ENCODE measurements around the gene MACROD2. TPM values are rescaled to one million over a fixed set of nuclear protein-coding genes. Genes with fewer than 3 reads are reported as not detected.

The MACROD2 gene
- total RNA-seq, 1 donor: 1.7 TPM

- Histone ChIP-seq H3K9me3 (ENCODE audit: low read depth, low read length) (no peaks in the 10 kb centered on the region), H3K27me3 (ENCODE audit: insufficient read depth, low read length) (no peaks in the 10 kb centered on the region)
Observed at GRCh38 chr20:15599961-15600360, 1604.6 kb downstream of the MACROD2 start.

GRCh38 chr20:15600565-15600964, 1605.2 kb downstream of the MACROD2 start:
- Histone ChIP-seq H3K4me1 (ENCODE audit: insufficient read depth, low read length) (no peaks in the 10 kb centered on the region), H3K27me3 (ENCODE audit: insufficient read depth, low read length) (no peaks in the 10 kb centered on the region), H3K9me3 (ENCODE audit: low read depth, low read length) (no peaks in the 10 kb centered on the region), H3K4me3 (ENCODE audit: low read length) (no peak overlapping the region)

More at GRCh38 chr20:15599961-15600360, 1604.6 kb downstream of the MACROD2 start:
- H3K4me1 ChIP-seq (ENCODE audit: insufficient read depth, low read length): no peaks in the 10 kb centered on the region
- H3K4me3 ChIP-seq (ENCODE audit: low read length): no peak overlapping the region

- no peaks in the 10 kb centered on the region for H3K9me3 ChIP-seq (ENCODE audit: low read depth, low read length)
- H3K4me1 ChIP-seq (ENCODE audit: insufficient read depth, low read length): no peaks in the 10 kb centered on the region
- H3K27me3 ChIP-seq (ENCODE audit: insufficient read depth, low read length): no peaks in the 10 kb centered on the region
- H3K4me3 ChIP-seq (ENCODE audit: low read length): no peak overlapping the region
Observed at GRCh38 chr20:15603506-15603905, 1608.2 kb downstream of the MACROD2 start.

- H3K27me3 ChIP-seq (ENCODE audit: insufficient read depth, low read length): no peaks in the 10 kb centered on the region
- H3K9me3 ChIP-seq (ENCODE audit: low read depth, low read length): no peaks in the 10 kb centered on the region
- no peak overlapping the region for H3K4me3 ChIP-seq (ENCODE audit: low read length)
- no peaks in the 10 kb centered on the region for H3K4me1 ChIP-seq (ENCODE audit: insufficient read depth, low read length)
Observed at GRCh38 chr20:15603978-15604805, 1608.9 kb downstream of the MACROD2 start.

GRCh38 chr20:15609921-15610320, 1614.6 kb downstream of the MACROD2 start:
- Histone ChIP-seq H3K4me1 (ENCODE audit: insufficient read depth, low read length) (no peaks in the 10 kb centered on the region), H3K27me3 (ENCODE audit: insufficient read depth, low read length) (no peaks in the 10 kb centered on the region), H3K9me3 (ENCODE audit: low read depth, low read length) (no peaks in the 10 kb centered on the region), H3K4me3 (ENCODE audit: low read length) (no peak overlapping the region)

GRCh38 chr20:15610787-15611186, 1615.5 kb downstream of the MACROD2 start:
- Histone ChIP-seq H3K9me3 (ENCODE audit: low read depth, low read length) (no peaks in the 10 kb centered on the region), H3K4me3 (ENCODE audit: low read length) (no peak overlapping the region), H3K27me3 (ENCODE audit: insufficient read depth, low read length) (no peaks in the 10 kb centered on the region), H3K4me1 (ENCODE audit: insufficient read depth, low read length) (no peaks in the 10 kb centered on the region)

GRCh38 chr20:15611541-15611940, 1616.2 kb downstream of the MACROD2 start:
- no peak overlapping the region for H3K4me3 ChIP-seq (ENCODE audit: low read length)
- no peaks in the 10 kb centered on the region for H3K27me3 ChIP-seq (ENCODE audit: insufficient read depth, low read length)
- H3K9me3 ChIP-seq (ENCODE audit: low read depth, low read length): no peaks in the 10 kb centered on the region
- no peaks in the 10 kb centered on the region for H3K4me1 ChIP-seq (ENCODE audit: insufficient read depth, low read length)

GRCh38 chr20:15612198-15612597, 1616.9 kb downstream of the MACROD2 start:
- H3K27me3 ChIP-seq (ENCODE audit: insufficient read depth, low read length): no peaks in the 10 kb centered on the region
- no peak overlapping the region for H3K4me3 ChIP-seq (ENCODE audit: low read length)
- no peaks in the 10 kb centered on the region for H3K9me3 ChIP-seq (ENCODE audit: low read depth, low read length)
- H3K4me1 ChIP-seq (ENCODE audit: insufficient read depth, low read length): no peaks in the 10 kb centered on the region

GRCh38 chr20:15612769-15613168, 1617.5 kb downstream of the MACROD2 start:
- Histone ChIP-seq H3K9me3 (ENCODE audit: low read depth, low read length) (no peaks in the 10 kb centered on the region), H3K27me3 (ENCODE audit: insufficient read depth, low read length) (no peaks in the 10 kb centered on the region), H3K4me3 (ENCODE audit: low read length) (no peak overlapping the region), H3K4me1 (ENCODE audit: insufficient read depth, low read length) (no peaks in the 10 kb centered on the region)

- H3K4me1 ChIP-seq (ENCODE audit: insufficient read depth, low read length): no peaks in the 10 kb centered on the region
- H3K27me3 ChIP-seq (ENCODE audit: insufficient read depth, low read length): no peaks in the 10 kb centered on the region
- H3K9me3 ChIP-seq (ENCODE audit: low read depth, low read length): no peaks in the 10 kb centered on the region
- H3K4me3 ChIP-seq (ENCODE audit: low read length): no peak overlapping the region
Observed at GRCh38 chr20:15613530-15613929, 1618.2 kb downstream of the MACROD2 start.

- no peak overlapping the region for H3K4me3 ChIP-seq (ENCODE audit: low read length)
- H3K4me1 ChIP-seq (ENCODE audit: insufficient read depth, low read length): no peaks in the 10 kb centered on the region
- no peaks in the 10 kb centered on the region for H3K27me3 ChIP-seq (ENCODE audit: insufficient read depth, low read length)
- no peaks in the 10 kb centered on the region for H3K9me3 ChIP-seq (ENCODE audit: low read depth, low read length)
Observed at GRCh38 chr20:15616626-15617025, 1621.3 kb downstream of the MACROD2 start.

GRCh38 chr20:15618110-15618509, 1622.8 kb downstream of the MACROD2 start:
- Histone ChIP-seq H3K4me3 (ENCODE audit: low read length) (no peak overlapping the region), H3K9me3 (ENCODE audit: low read depth, low read length) (no peaks in the 10 kb centered on the region), H3K27me3 (ENCODE audit: insufficient read depth, low read length) (no peaks in the 10 kb centered on the region), H3K4me1 (ENCODE audit: insufficient read depth, low read length) (no peaks in the 10 kb centered on the region)

GRCh38 chr20:15618912-15619311, 1623.6 kb downstream of the MACROD2 start:
- H3K4me1 ChIP-seq (ENCODE audit: insufficient read depth, low read length): no peaks in the 10 kb centered on the region

GRCh38 chr20:15619341-15619740, 1624.0 kb downstream of the MACROD2 start:
- Histone ChIP-seq H3K27me3 (ENCODE audit: insufficient read depth, low read length) (no peaks in the 10 kb centered on the region), H3K4me1 (ENCODE audit: insufficient read depth, low read length) (no peaks in the 10 kb centered on the region), H3K9me3 (ENCODE audit: low read depth, low read length) (no peaks in the 10 kb centered on the region), H3K4me3 (ENCODE audit: low read length) (no peak overlapping the region)

More at GRCh38 chr20:15618912-15619311, 1623.6 kb downstream of the MACROD2 start:
- H3K9me3 ChIP-seq (ENCODE audit: low read depth, low read length): no peaks in the 10 kb centered on the region
- H3K4me3 ChIP-seq (ENCODE audit: low read length): no peak overlapping the region
- no peaks in the 10 kb centered on the region for H3K27me3 ChIP-seq (ENCODE audit: insufficient read depth, low read length)

GRCh38 chr20:15619816-15620215, 1624.5 kb downstream of the MACROD2 start:
- H3K4me1 ChIP-seq (ENCODE audit: insufficient read depth, low read length): no peaks in the 10 kb centered on the region
- H3K9me3 ChIP-seq (ENCODE audit: low read depth, low read length): no peaks in the 10 kb centered on the region
- H3K27me3 ChIP-seq (ENCODE audit: insufficient read depth, low read length): no peaks in the 10 kb centered on the region
- H3K4me3 ChIP-seq (ENCODE audit: low read length): no peak overlapping the region

- no peaks in the 10 kb centered on the region for H3K9me3 ChIP-seq (ENCODE audit: low read depth, low read length)
- no peak overlapping the region for H3K4me3 ChIP-seq (ENCODE audit: low read length)
- no peaks in the 10 kb centered on the region for H3K4me1 ChIP-seq (ENCODE audit: insufficient read depth, low read length)
- H3K27me3 ChIP-seq (ENCODE audit: insufficient read depth, low read length): no peaks in the 10 kb centered on the region
Observed at GRCh38 chr20:15622368-15622767, 1627.1 kb downstream of the MACROD2 start.
